DMS153 (cell line): ENCODE measurements around the gene MYL10.
"Not testable (repeated sequence)": the region's sequence is repeated elsewhere in the genome, so short reads cannot be mapped to it uniquely, and the experiment has no call there.

Experiments
- DNase-seq: peaks from one replicate; lab custom pipeline; 2025; lab: John Stamatoyannopoulos, UW

Gene MYL10

GRCh38 chr7:101651112-101651511, 22.0 kb upstream of the MYL10 start:
- no peak for DNase-seq

GRCh38 chr7:101650579-101651081, 21.5 kb upstream of the MYL10 start:
- DNase-seq = no peak

GRCh38 chr7:101647876-101648275, 18.8 kb upstream of the MYL10 start:
- DNase-seq = not testable (repeated sequence)

GRCh38 chr7:101645951-101646350, 16.9 kb upstream of the MYL10 start:
- DNase-seq = no peak

GRCh38 chr7:101644879-101645278, 15.8 kb upstream of the MYL10 start:
- no peak for DNase-seq

- not testable (repeated sequence) for DNase-seq
Measured at GRCh38 chr7:101639127-101639526, 10.0 kb upstream of the MYL10 start.

- no peak for DNase-seq
Measured at GRCh38 chr7:101636822-101637623, 7.9 kb upstream of the MYL10 start.

GRCh38 chr7:101635484-101635883, 6.4 kb upstream of the MYL10 start:
- no peak for DNase-seq

- DNase-seq = no peak
Measured at GRCh38 chr7:101634196-101634717, 5.2 kb upstream of the MYL10 start.

- no peak for DNase-seq
Measured at GRCh38 chr7:101633511-101633910, 4.4 kb upstream of the MYL10 start.

GRCh38 chr7:101632641-101633040, 3.5 kb upstream of the MYL10 start:
- no peak for DNase-seq

- no peak for DNase-seq
Measured at GRCh38 chr7:101631224-101631714, 2.2 kb upstream of the MYL10 start.

GRCh38 chr7:101630591-101630990, 1.5 kb upstream of the MYL10 start:
- DNase-seq = no peak

- no peak for DNase-seq
Measured at GRCh38 chr7:101628522-101628921, 574 bp downstream of the MYL10 start.

- DNase-seq = no peak
Measured at GRCh38 chr7:101626758-101627157, 2.3 kb downstream of the MYL10 start.

- DNase-seq = no peak
Measured at GRCh38 chr7:101626069-101626671, 2.9 kb downstream of the MYL10 start.

- DNase-seq = no peak
Measured at GRCh38 chr7:101625031-101625791, 3.9 kb downstream of the MYL10 start.

- DNase-seq = no peak
Measured at GRCh38 chr7:101624246-101625001, 4.7 kb downstream of the MYL10 start.

GRCh38 chr7:101622609-101623173, 6.4 kb downstream of the MYL10 start:
- no peak for DNase-seq

GRCh38 chr7:101620991-101621390, 8.1 kb downstream of the MYL10 start:
- DNase-seq = no peak

- DNase-seq = no peak
Measured at GRCh38 chr7:101620395-101620794, 8.7 kb downstream of the MYL10 start.
